Activated CD8-positive, alpha-beta memory T cell treated with anti-CD3 and anti-CD28 coated beads, Interleukin-2, amount 50 U/mL, for 48 hours (primary cell): ENCODE results near the gene WASHC4.

Source experiments
- DNase-seq: peaks from one replicate; pipeline ENCODE4 v3.0.0-alpha.2; 2020

Gene WASHC4, protein sequence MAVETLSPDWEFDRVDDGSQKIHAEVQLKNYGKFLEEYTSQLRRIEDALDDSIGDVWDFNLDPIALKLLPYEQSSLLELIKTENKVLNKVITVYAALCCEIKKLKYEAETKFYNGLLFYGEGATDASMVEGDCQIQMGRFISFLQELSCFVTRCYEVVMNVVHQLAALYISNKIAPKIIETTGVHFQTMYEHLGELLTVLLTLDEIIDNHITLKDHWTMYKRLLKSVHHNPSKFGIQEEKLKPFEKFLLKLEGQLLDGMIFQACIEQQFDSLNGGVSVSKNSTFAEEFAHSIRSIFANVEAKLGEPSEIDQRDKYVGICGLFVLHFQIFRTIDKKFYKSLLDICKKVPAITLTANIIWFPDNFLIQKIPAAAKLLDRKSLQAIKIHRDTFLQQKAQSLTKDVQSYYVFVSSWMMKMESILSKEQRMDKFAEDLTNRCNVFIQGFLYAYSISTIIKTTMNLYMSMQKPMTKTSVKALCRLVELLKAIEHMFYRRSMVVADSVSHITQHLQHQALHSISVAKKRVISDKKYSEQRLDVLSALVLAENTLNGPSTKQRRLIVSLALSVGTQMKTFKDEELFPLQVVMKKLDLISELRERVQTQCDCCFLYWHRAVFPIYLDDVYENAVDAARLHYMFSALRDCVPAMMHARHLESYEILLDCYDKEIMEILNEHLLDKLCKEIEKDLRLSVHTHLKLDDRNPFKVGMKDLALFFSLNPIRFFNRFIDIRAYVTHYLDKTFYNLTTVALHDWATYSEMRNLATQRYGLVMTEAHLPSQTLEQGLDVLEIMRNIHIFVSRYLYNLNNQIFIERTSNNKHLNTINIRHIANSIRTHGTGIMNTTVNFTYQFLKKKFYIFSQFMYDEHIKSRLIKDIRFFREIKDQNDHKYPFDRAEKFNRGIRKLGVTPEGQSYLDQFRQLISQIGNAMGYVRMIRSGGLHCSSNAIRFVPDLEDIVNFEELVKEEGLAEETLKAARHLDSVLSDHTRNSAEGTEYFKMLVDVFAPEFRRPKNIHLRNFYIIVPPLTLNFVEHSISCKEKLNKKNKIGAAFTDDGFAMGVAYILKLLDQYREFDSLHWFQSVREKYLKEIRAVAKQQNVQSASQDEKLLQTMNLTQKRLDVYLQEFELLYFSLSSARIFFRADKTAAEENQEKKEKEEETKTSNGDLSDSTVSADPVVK

GRCh38 chr12:105107494-105108371, at the start of gene WASHC4:
WASHC4 (plus strand) TSS chr12:105107731; CDS start chr12:105107801, 70 bp downstream.
- DNase-seq = peak; percentile 95

DNA sequence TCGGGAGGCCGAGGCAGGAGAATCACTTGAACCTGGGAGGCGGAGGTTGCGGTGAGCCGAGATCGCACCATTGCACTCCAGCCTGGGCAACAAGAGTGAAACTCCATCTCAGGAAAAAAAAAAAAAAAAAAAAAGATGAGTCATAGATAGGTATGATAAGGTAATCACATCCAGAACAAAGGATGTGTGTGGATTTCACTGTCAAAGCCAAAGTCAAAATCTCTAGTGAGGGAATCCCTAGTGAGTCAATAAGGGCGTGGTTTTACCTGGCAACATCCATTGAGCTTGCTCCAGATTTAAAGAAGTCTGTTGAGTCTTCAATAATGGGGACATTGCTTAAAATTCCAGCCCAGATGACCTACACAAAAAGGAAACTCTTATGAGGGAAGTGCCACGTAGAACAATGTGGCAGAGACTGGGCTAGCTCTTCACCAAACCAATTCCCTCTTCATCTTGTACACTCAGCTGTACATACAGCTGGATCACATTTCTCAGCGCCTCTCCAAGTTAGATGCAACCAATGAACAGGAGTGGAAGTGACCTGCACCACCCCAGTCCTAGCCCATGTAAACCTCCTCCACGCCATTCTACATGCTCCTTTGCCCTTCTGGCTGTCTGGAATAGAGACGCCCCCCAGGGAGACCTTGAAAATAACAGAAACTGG, 46.7 kb upstream of the WASHC4 start:
- DNase-seq = no peak

DNA sequence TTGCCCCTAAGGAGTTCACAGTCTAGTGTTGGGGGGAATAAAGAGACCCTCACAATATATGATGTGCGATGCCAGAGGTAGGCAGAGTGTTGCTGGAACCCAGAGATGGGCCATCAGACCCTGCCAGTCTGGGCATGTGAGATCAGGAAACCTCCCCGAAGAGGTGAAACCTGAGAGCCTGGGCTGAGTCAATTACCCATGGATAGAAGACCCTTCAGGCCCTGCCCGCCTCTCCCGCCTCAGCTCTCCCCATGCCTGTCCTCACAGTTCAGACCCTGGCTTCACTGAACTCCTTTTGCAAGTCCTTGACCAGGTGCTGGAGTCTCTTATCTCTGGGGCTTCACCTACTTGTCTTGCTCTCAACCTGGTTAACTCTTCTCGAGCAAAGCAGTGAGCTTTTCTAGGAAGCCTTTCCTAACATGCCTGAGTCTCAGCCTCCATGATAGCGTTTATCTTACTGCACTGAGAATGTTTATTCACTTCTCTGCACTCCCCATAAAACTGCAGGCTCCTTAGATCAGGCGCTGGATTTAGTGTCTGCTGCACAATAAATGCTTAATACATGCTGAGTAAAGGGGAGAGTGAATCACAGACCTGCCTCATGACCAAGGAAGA, 42.9 kb upstream of the WASHC4 start:
- DNase-seq = no peak

- DNase-seq = no peak
These were observed 40.0 kb upstream of the WASHC4 start for GRCh38 chr12:105067511-105068031.

GRCh38 chr12:105069936-105070702, 37.4 kb upstream of the WASHC4 start:
- no peak for DNase-seq

GRCh38 chr12:105071981-105072380, 35.5 kb upstream of the WASHC4 start:
- DNase-seq = no peak

GRCh38 chr12:105072888-105073488, 34.5 kb upstream of the WASHC4 start:
- no peak for DNase-seq

DNA sequence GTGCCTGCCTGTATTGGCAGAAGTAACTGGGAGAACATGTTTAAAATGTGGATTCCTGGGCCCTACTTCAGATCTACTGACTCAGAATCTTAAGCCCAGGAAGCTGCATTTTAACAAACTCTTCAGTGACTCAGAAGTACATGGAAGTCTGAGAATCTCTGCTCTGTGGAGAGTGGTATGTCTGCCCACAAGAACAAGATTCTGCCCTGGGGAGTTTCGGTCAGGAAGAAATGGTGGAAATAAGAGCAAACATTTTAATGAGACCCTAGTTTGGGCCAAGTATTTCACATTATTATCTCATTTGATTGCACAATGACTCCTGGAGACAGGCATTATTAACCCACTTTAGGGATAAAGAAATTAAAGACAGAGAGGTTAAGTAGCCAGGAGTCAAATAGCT, 31.4 kb upstream of the WASHC4 start:
- DNase-seq = no peak

GRCh38 chr12:105076913-105077312, 30.6 kb upstream of the WASHC4 start:
- no peak for DNase-seq

GRCh38 chr12:105077435-105077834, 30.1 kb upstream of the WASHC4 start:
- no peak for DNase-seq

GRCh38 chr12:105078712-105079570, 28.6 kb upstream of the WASHC4 start:
- no peak for DNase-seq

DNA sequence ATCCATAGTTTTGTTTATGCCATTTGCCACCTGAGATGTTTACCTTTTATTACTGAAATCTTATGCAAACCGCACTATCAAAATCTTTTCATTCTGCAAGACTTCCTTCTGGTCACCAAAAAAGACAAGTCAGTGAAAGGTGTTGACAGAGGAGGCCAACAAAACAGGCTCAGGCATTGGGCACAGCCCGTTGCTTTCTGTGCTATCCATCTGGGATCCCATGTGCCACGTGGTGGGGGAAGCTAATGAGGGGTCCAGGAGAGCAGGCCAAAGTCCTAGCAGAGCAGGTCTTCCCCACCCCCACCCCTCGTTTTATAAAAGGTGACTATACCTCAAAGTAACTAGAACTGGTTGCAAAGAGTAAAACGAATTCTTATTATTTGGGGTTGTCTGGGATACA, 24.5 kb upstream of the WASHC4 start:
- no peak for DNase-seq

DNA sequence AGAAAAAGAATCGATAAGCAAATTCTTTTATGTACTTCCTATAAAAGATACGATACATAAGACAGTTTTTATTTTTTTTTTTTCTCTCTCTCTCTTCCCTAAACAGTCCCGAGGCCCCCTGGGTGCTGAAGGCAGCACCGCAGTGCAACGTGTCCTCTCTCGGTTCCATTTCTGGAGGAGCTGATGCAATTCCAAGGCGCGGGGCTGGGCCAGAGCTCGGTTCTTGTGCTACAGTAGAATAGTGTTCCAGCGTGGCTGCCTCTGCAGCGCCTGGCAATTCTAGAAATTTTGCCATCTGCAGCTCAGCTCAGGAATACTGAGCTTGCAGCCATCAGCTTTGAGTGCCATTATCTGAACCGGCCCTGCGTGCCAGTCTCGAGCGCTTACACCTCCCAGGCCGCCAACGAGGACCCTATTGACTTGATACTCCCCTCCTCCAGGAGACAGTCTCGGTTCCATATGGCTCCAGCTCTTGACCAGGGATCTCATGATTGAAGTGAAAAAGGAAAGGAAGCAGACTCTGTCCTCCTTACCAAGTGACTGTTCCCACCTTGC, 23.9 kb upstream of the WASHC4 start:
- peak; percentile 56 for DNase-seq

- peak; percentile 80 for DNase-seq
These were observed 23.0 kb upstream of the WASHC4 start, which contains the start of gene ALDH1L2 for GRCh38 chr12:105084251-105085250. ALDH1L2 (minus strand) TSS chr12:105084458; CDS start chr12:105084436, 22 bp downstream.

GRCh38 chr12:105085501-105085900, 22.0 kb upstream of the WASHC4 start:
- no peak for DNase-seq

DNA sequence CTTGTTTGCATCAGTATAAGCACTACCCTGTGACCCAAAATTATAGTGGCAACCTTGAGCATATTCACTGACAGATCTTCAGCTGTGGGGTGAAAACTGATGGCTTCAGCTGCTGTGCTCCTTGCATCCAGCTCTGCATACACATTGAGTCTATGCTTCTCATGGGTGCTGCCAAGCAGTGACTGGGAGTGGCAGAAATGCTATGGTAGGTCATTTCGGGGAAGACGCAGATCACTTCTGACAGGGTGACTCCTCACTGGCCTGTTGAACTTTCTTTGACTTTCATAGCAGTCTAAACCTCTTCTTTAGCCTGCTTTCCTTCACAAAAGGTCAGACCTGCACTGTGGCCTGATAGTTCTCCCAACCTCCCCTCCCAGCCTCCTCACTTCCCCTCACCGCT, 17.7 kb upstream of the WASHC4 start:
- DNase-seq = no peak

- no peak for DNase-seq
These were observed 17.2 kb upstream of the WASHC4 start for GRCh38 chr12:105090361-105090760.
